Measurements from ENCODE around the gene OR1F1.
"Not testable (repeated sequence)": the region's sequence is repeated elsewhere in the genome, so short reads cannot be mapped to it uniquely, and the experiment has no call there.

The OR1F1 gene

DNA sequence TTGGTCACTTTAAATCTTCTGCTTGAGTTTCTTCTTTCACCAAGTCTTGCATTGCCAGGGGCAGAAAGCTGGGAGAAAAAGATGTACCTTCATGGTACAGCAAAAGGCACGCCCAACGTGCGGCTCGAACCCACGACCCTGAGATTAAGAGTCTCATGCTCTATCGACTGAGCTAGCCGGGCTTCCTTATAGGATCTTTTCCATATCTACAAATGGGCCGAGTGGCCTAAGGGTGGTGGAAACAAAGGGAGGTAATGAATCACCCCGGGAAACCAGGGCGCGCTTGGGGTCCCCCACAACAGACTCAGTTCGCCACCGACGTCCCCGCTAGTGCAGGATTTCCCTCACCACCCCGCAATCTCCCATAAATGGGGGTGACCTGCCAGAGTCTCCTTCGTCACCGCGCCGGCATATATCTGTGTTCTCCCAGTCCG, 7.5 kb upstream of the OR1F1 start:
- Histone ChIP-seq H3K27me3 (replicated peaks; ENCODE audit: control insufficient read depth, insufficient read depth, low read length) (peaks cover 56% of the 10 kb centered on the region), H3K4me3 (ENCODE audit: low read length) (no peak overlapping the region)
- DNase-seq (ENCODE audit: low read depth) = peak; percentile 40

GRCh38 chr16:3182293-3182607, 5.8 kb upstream of the OR1F1 start:
- not testable (repeated sequence) for H3K36me3 ChIP-seq (ENCODE audit: control insufficient read depth, insufficient read depth, low read length, severe bottlenecking); H3K9me3 ChIP-seq (ENCODE audit: control insufficient read depth, low read length); H3K9ac ChIP-seq (ENCODE audit: low read length); DNase-seq (ENCODE audit: low read depth); H3K4me3 ChIP-seq (ENCODE audit: low read length)
- peaks cover 38% of the 10 kb centered on the region for H3K27me3 ChIP-seq (replicated peaks; ENCODE audit: control insufficient read depth, insufficient read depth, low read length)
- peaks cover 12% of the 10 kb centered on the region for H3K4me1 ChIP-seq (ENCODE audit: control insufficient read depth, insufficient read depth, low read length)

More for the DNA sequence above, 7.5 kb upstream of the OR1F1 start:
- H3K4me1 ChIP-seq (ENCODE audit: control insufficient read depth, insufficient read depth, low read length) = peaks cover 12% of the 10 kb centered on the region
- no peaks in the 10 kb centered on the region for H3K9me3 ChIP-seq (ENCODE audit: control insufficient read depth, low read length)
- H3K36me3 ChIP-seq (ENCODE audit: control insufficient read depth, insufficient read depth, low read length, severe bottlenecking) = no peaks in the 10 kb centered on the region
- no peak overlapping the region for H3K9ac ChIP-seq (ENCODE audit: low read length)

DNA sequence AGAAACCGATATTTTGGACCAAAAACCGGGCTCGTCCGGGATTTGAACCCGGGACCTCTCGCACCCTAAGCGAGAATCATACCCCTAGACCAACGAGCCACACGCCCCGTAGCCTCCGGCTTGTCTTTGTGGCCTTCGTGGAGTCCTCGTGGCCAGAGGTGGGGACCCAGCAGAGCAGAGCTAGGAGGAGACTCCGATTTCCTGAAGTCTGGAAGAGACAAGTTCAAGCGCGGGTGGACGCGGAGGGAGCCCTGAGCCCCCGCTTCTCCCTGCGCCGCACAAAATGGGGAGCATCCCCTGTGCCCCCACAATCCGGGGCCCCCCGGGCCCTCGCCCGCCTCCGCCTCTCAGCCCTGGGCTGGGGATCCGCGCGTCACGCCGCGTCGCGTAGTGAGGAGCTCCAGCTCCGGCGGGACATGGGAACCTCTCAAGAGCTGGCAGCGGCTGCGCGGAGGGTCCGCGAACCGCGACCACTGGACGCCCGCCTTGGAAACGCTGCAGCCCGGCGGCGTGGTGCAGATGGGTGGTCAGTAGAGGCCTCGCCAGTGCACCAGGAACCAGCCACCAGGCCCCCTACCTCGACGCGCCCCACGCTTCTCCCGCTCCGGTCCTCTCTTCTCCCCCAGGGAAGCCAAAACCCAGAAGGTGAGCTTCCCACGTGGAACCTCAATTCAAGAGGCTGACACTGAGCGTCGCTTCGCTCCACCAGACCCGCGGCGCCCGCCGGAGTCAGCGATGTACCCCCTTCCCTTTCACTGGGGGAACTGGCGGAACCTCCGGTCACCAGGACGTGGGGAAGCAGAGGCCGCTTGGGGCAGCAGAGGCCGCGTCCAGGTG, 5.2 kb upstream of the OR1F1 start:
- DNase-seq (ENCODE audit: low read depth) = peak; percentile 63
- Histone ChIP-seq H3K36me3 (ENCODE audit: control insufficient read depth, insufficient read depth, low read length, severe bottlenecking) (no peaks in the 10 kb centered on the region), H3K4me3 (ENCODE audit: low read length) (peak overlapping the region; percentile 77), H3K4me1 (ENCODE audit: control insufficient read depth, insufficient read depth, low read length) (peaks cover 12% of the 10 kb centered on the region), H3K9me3 (ENCODE audit: control insufficient read depth, low read length) (no peaks in the 10 kb centered on the region), H3K27me3 (replicated peaks; ENCODE audit: control insufficient read depth, insufficient read depth, low read length) (peaks cover 33% of the 10 kb centered on the region), H3K9ac (ENCODE audit: low read length) (peak overlapping the region; percentile 20)

- Histone ChIP-seq H3K27me3 (replicated peaks; ENCODE audit: control insufficient read depth, insufficient read depth, low read length) (peaks cover 27% of the 10 kb centered on the region), H3K9ac (ENCODE audit: low read length) (peak overlapping the region; percentile 20), H3K36me3 (ENCODE audit: control insufficient read depth, insufficient read depth, low read length, severe bottlenecking) (no peaks in the 10 kb centered on the region), H3K4me1 (ENCODE audit: control insufficient read depth, insufficient read depth, low read length) (peaks cover 16% of the 10 kb centered on the region), H3K9me3 (ENCODE audit: control insufficient read depth, low read length) (no peaks in the 10 kb centered on the region), H3K4me3 (ENCODE audit: low read length) (peak overlapping the region; percentile 77)
- no peak for DNase-seq (ENCODE audit: low read depth)
These were observed 4.4 kb upstream of the OR1F1 start for GRCh38 chr16:3183445-3184139.

GRCh38 chr16:3186946-3187690, 886 bp upstream of the OR1F1 start:
- Histone ChIP-seq H3K4me3 (ENCODE audit: low read length) (no peak overlapping the region), H3K27me3 (replicated peaks; ENCODE audit: control insufficient read depth, insufficient read depth, low read length) (no peaks in the 10 kb centered on the region), H3K9me3 (ENCODE audit: control insufficient read depth, low read length) (no peaks in the 10 kb centered on the region), H3K4me1 (ENCODE audit: control insufficient read depth, insufficient read depth, low read length) (peaks cover 35% of the 10 kb centered on the region), H3K9ac (ENCODE audit: low read length) (no peak overlapping the region), H3K36me3 (ENCODE audit: control insufficient read depth, insufficient read depth, low read length, severe bottlenecking) (no peaks in the 10 kb centered on the region)
- DNase-seq (ENCODE audit: low read depth) = no peak

GRCh38 chr16:3188675-3188924, 596 bp downstream of the OR1F1 start:
- Histone ChIP-seq H3K9ac (ENCODE audit: low read length) (peak overlapping the region; percentile 76), H3K36me3 (ENCODE audit: control insufficient read depth, insufficient read depth, low read length, severe bottlenecking) (no peaks in the 10 kb centered on the region), H3K4me3 (ENCODE audit: low read length) (peak overlapping the region; percentile 88), H3K9me3 (ENCODE audit: control insufficient read depth, low read length) (no peaks in the 10 kb centered on the region), H3K27me3 (replicated peaks; ENCODE audit: control insufficient read depth, insufficient read depth, low read length) (peaks cover 4% of the 10 kb centered on the region), H3K4me1 (ENCODE audit: control insufficient read depth, insufficient read depth, low read length) (peaks cover 26% of the 10 kb centered on the region)
- no peak for DNase-seq (ENCODE audit: low read depth)

DNA sequence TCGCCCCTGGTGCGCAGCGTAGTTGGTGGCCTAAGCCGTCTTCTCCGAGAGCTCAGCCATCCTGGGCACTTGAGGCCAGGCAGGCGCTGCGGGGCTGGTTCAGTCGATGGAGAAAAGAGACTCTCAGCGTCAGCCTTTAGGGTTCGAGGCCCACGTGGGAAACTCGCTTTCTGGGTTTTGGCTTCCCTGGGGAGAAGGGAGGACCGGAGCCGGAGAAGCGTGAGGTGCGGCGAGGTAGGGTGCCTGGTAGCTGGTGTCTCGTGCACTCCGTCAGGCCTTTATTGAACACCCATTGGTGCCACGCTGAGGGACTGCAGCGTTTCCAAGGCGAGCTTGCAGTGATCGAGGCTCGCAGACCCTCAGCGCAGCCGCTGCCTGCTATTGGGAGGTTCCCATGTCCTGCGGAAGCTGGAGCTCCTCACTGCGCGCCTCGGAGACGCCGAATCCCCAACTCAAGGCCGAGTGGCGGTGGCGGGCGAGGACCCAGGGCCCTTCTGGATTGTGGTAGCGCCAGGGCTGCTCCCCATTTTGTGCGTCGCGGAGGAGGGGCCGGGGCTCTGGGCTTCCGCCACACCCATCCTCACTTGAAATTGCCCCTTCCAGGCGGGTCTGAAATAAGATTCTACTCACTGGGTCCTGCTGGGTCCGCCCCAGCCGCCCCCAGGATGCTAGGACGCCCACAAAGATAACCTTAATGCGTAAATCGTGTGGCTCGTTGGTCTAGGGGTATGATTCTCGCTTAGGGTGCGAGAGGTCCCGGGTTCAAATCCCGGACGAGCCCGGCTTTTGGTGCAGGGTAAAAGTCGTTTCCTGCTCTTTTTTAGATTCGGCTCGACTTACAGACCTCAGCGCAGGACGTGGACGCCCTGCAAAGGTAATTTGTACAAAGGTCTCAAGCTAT, 1.2 kb downstream of the OR1F1 start:
- peak overlapping the region; percentile 76 for H3K9ac ChIP-seq (ENCODE audit: low read length)
- peak; percentile 72 for DNase-seq (ENCODE audit: low read depth)
- no peaks in the 10 kb centered on the region for H3K36me3 ChIP-seq (ENCODE audit: control insufficient read depth, insufficient read depth, low read length, severe bottlenecking)
- H3K9me3 ChIP-seq (ENCODE audit: control insufficient read depth, low read length) = no peaks in the 10 kb centered on the region
- peaks cover 28% of the 10 kb centered on the region for H3K4me1 ChIP-seq (ENCODE audit: control insufficient read depth, insufficient read depth, low read length)
- H3K27me3 ChIP-seq (replicated peaks; ENCODE audit: control insufficient read depth, insufficient read depth, low read length) = peaks cover 4% of the 10 kb centered on the region
- peak overlapping the region; percentile 88 for H3K4me3 ChIP-seq (ENCODE audit: low read length)

DNA sequence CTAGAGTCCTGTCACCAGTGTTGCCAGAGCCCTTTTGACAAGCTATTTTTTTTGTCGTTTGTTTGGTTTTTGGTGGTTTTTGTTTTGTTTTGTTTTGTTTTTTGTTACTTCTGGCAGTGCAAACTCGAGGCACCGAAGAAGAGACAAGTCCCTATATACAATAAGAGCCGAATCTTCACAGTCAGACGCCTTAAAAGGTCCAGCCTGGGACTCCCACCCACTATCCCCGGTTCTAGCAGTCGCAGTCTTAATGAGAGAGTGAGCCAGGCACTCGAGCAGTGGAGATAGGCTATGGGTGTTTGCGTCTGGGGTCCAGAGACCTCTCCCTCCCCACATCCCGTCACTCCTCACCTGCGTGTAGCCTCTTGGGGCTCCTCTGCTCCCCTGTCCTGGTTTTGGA, 1.9 kb downstream of the OR1F1 start:
- Histone ChIP-seq H3K4me1 (ENCODE audit: control insufficient read depth, insufficient read depth, low read length) (peaks cover 33% of the 10 kb centered on the region), H3K9ac (ENCODE audit: low read length) (no peak overlapping the region), H3K9me3 (ENCODE audit: control insufficient read depth, low read length) (no peaks in the 10 kb centered on the region), H3K4me3 (ENCODE audit: low read length) (peak overlapping the region; percentile 49), H3K36me3 (ENCODE audit: control insufficient read depth, insufficient read depth, low read length, severe bottlenecking) (no peaks in the 10 kb centered on the region), H3K27me3 (replicated peaks; ENCODE audit: control insufficient read depth, insufficient read depth, low read length) (peaks cover 6% of the 10 kb centered on the region)
- DNase-seq (ENCODE audit: low read depth) = no peak

DNA sequence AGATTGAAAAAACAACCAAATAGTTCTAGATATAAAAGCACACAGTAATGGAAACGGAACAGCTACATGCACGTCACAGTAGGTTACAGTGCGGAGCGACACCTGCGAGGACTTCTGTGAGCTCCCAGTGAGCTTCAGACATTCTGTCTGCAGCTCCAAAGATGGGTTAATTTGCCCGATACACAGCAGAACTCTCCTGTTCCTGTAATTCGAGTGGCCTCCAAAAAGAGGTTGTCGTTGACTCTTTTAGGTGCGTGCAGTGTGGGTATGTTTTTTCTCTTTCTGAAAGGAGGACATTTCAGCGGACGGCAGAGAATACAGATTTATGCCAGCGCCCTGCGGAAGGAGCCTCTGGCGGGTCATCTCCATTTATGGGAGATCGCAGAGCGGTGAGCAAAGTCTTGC, 2.9 kb downstream of the OR1F1 start:
- peak overlapping the region; percentile 74 for H3K4me3 ChIP-seq (ENCODE audit: low read length)

GRCh38 chr16:3192476-3193019, 4.5 kb downstream of the OR1F1 start:
- no peak overlapping the region for H3K9ac ChIP-seq (ENCODE audit: low read length)
- H3K4me3 ChIP-seq (ENCODE audit: low read length) = no peak overlapping the region
- no peaks in the 10 kb centered on the region for H3K36me3 ChIP-seq (ENCODE audit: control insufficient read depth, insufficient read depth, low read length, severe bottlenecking)
- peaks cover 33% of the 10 kb centered on the region for H3K4me1 ChIP-seq (ENCODE audit: control insufficient read depth, insufficient read depth, low read length)
- DNase-seq (ENCODE audit: low read depth) = no peak
- peaks cover 11% of the 10 kb centered on the region for H3K27me3 ChIP-seq (replicated peaks; ENCODE audit: control insufficient read depth, insufficient read depth, low read length)
- no peaks in the 10 kb centered on the region for H3K9me3 ChIP-seq (ENCODE audit: control insufficient read depth, low read length)

More for the DNA sequence above, 2.9 kb downstream of the OR1F1 start:
- Histone ChIP-seq H3K36me3 (ENCODE audit: control insufficient read depth, insufficient read depth, low read length, severe bottlenecking) (no peaks in the 10 kb centered on the region), H3K4me1 (ENCODE audit: control insufficient read depth, insufficient read depth, low read length) (peaks cover 33% of the 10 kb centered on the region), H3K27me3 (replicated peaks; ENCODE audit: control insufficient read depth, insufficient read depth, low read length) (peaks cover 10% of the 10 kb centered on the region), H3K9me3 (ENCODE audit: control insufficient read depth, low read length) (no peaks in the 10 kb centered on the region), H3K9ac (ENCODE audit: low read length) (no peak overlapping the region)
- DNase-seq (ENCODE audit: low read depth) = no peak
